HepG2 (cell line): ENCODE results near the gene WDR19. TPM values are rescaled to one million over a fixed set of nuclear protein-coding genes. Genes with fewer than 3 reads are reported as not detected.
A peak's percentile ranks its signal among the peaks of the same experiment; 100 is the strongest.

Experiments
- KAT7 ChIP-seq: IDR thresholded peaks from 2 replicates; pipeline ENCODE4 v1.6.1; 2018; ENCODE audit warnings: borderline replicate concordance, missing compliant biosample characterization
- KIAA2018 ChIP-seq: sonication (generic); formaldehyde crosslinking; IDR thresholded peaks from 2 replicates; pipeline ENCODE4 v1.5.0; 2020; ENCODE audit warnings: mild to moderate bottlenecking, missing genetic modification reagents, borderline replicate concordance
- LRRFIP1 ChIP-seq: sonication (generic); formaldehyde crosslinking; conservative IDR thresholded peaks from 2 replicates; pipeline ENCODE4 v1.4.0; 2020; ENCODE audit warnings: missing genetic modification reagents
- NFE2L1 ChIP-seq: sonication (generic); formaldehyde crosslinking; IDR thresholded peaks from 2 replicates; pipeline ENCODE4 v1.4.0; 2020; ENCODE audit warnings: missing genetic modification reagents, mild to moderate bottlenecking, borderline replicate concordance
- SAP130 ChIP-seq: IDR thresholded peaks from 2 replicates; pipeline ENCODE4 v1.6.1; 2016; ENCODE audit warnings: low read depth
- SIN3B ChIP-seq: fragments of 150-350 bp; IDR thresholded peaks from 2 replicates; pipeline ENCODE4 v1.6.1; 2014; ENCODE audit warnings: low read length
- ZFAT ChIP-seq: sonication (generic); formaldehyde crosslinking; conservative IDR thresholded peaks from 2 replicates; pipeline ENCODE4 v1.8.1; 2023; ENCODE audit warnings: missing genetic modification reagents, inconsistent platforms
- ZNF33A ChIP-seq: sonication (generic); formaldehyde crosslinking; IDR thresholded peaks from 2 replicates; pipeline ENCODE4 v1.5.1; 2020; ENCODE audit warnings: missing genetic modification reagents, mild to moderate bottlenecking, moderate library complexity, borderline replicate concordance
- ZNF609 ChIP-seq: sonication (generic); formaldehyde crosslinking; IDR thresholded peaks from 2 replicates; pipeline ENCODE4 v1.4.0; 2020; ENCODE audit warnings: mild to moderate bottlenecking, missing genetic modification reagents, borderline replicate concordance
- ZNF800 ChIP-seq: sonication (generic); formaldehyde crosslinking; IDR thresholded peaks from 2 replicates; pipeline ENCODE4 v1.4.0; 2020; ENCODE audit warnings: missing genetic modification reagents
- ZSCAN9 ChIP-seq: IDR thresholded peaks from 2 replicates; pipeline ENCODE4 v1.6.1; 2016; ENCODE audit warnings: borderline replicate concordance
- polyA plus RNA-seq, 8 experiments: library from polyadenylated mRNA; depleted of rRNA in 3 of 8; stranded (reverse) in 7 of 8; unstranded in 1 of 8; fragments of >200 nt; fragmentation: Illumina TruSeq in 4 of 8; extraction: Trizol in 4 of 8; gene quantifications; 2 replicates each; pipeline versions ENCODE4 v1.2.1 to v1.2.3, GENCODE V29; 2011 to 2016; ENCODE audit warnings: low read depth in 4 of 8, missing spikeins in 1 of 8, mixed read lengths in 1 of 8; ENCODE audit not compliant: insufficient read depth in 1 of 8
- total RNA-seq, 5 experiments: library from RNA; depleted of rRNA; stranded (reverse); fragments of >200 nt; fragmentation: Illumina TruSeq; extraction: Trizol; gene quantifications; 2 replicates each; pipeline ENCODE4 v1.2.3, GENCODE V29; 2016; ENCODE audit warnings: low read depth in 1 of 5

The WDR19 gene
- total and polyA plus RNA-seq, 2 of the 13 experiments (the other 11 are each of a cell fraction or from before 2014, with no cell fraction given) = 22.9 to 34.1 TPM

GRCh38 chr4:39181905-39182638 lies at the start of gene WDR19 (continued):
- TF ChIP-seq KIAA2018 (CRISPR knock-in tag) (no peak), KAT7 (CRISPR knock-in tag) (no peak), ZSCAN9 (CRISPR knock-in tag) (peak; percentile 52; the same call in 1 of the 2 replicates), ZNF33A (CRISPR knock-in tag) (no peak), ZNF609 (CRISPR knock-in tag) (no peak), SIN3B (no peak), NFE2L1 (CRISPR knock-in tag) (no peak), ZNF800 (CRISPR knock-in tag) (peak; percentile 47), ZFAT (CRISPR knock-in tag) (no peak), LRRFIP1 (CRISPR knock-in tag) (no peak), SAP130 (CRISPR knock-in tag) (peak; percentile 96)
